GM19240 (cell line): ENCODE measurements around the gene KCNMA1.

Source experiments
- DNase-seq: peaks from one replicate; pipeline ENCODE4 v3.0.0; 2011; ENCODE audit warnings: low spot score; ENCODE audit not compliant: insufficient read length

Gene KCNMA1

DNA sequence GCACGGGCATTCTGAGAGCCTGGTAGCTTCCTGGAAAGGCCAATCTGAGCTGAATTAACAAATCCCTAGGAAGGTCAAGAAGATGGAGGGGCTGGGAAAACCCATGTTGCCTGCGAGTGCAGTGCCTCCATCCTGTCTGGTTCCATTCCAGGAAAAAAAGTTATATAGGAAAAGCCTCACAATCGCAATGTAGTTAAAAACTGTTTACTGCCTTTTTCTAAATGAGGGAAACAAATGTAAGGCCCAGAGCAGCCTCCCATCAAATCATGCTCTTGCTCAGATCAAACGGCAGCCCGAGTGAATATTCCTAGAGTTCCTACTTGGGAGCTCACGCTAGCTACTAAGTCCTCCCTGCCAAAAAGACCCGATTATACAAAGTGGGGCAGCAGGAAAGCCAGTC is 179.9 kb downstream of the KCNMA1 start:
- no peak for DNase-seq

DNA sequence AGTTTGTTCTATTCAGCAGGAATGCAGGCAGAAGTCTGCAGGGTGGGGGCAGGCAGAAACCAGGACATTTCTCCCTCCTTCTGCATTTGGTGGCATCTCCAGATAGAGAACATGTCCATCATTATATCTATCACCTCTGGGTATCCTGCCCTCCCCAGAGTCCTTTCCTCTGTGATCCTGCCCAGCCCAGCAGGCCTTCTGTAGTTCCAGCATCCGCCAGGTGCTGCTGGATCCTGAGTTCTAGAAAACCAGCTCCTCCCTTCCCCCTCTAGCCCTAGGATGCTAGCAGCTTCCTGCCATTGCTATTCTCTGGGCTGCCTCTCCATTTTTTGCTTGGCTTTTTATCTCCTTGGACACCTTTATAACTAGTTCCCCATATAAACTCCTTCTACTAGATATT is 180.3 kb downstream of the KCNMA1 start:
- no peak for DNase-seq

DNA sequence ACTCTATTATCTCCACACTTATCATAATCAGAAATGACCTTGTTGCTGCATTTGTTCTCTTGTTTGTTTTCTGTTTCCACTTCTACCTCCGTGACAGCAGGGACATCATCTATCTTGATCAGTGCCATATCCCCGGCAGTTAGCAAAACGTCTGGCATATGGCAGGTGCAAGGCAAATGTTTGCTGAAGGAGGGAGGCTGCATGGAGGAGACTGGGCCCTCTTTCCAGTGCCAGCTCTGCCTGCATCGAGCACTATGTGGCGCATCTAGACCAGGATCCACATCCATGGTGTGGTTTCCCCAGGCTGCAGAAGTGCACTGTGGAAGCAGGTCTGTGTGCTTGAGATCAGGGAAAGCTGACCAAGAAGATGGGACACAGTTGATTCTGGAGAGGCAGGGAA is 181.2 kb downstream of the KCNMA1 start:
- DNase-seq = no peak

DNA sequence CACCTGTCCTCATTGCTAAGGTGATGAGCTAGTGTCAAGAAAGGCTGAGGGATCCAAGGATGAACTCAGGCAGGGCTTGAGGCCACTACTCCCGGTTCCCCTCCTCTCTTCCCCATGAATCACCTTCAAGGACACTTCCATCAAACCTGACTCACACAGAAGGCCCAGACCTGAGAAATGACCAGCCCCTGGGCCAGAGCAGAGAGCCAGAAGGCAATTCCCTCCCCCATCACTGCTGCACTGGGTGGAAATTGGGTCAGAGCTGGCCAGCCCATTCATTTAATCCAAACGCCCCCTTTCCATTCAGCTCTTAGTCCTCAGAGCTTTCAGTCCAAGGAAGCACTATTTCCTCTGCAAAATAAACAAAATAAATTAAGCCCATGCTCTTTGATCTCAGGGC is 182.0 kb downstream of the KCNMA1 start:
- DNase-seq = no peak

DNA sequence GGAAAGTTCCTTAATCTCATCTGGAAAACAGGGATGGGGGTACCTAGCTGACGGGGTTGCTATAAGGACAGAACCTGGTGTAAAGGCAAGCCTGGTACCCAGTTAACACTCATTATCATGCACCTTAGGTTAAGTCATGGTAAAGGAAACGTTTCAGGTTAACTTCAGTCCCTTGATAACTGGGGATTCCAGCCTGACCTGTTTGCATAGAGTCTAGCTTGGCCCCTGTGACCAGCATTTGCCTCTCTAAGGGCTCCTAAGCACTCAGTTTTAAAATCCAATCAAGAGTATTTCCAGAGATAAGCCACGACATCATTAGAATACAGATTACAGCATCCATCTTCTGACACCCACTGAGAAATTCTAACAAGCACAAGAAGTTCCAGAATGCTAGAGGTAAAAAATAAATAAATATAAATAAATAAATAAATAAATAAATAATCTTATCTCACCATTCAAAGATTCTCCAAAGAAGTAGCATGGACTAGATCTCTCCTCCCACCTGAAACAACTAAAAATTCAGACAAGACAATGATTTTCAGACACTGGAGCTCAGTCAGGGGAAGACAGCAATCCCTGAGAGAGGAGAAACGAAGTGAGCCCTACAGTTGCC is 184.6 kb downstream of the KCNMA1 start:
- no peak for DNase-seq

DNA sequence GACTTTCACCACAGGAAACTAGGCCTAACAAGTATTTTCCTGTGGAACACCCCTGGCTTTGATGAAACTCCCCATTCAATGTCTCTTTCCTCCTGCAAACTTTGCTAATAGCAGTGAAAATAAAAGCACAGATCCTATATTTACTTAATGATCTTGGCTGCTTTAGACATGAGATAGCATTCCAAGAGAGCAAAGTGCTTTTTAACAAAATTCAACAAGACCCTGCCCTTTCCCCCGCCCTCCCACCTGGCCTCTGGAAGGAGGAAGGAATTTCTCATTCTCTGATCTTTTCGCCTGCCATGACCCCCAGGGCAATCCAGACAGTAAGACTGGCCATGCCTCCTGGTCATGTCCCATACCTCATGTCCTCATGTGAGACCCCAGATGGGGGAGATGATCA is 185.7 kb downstream of the KCNMA1 start:
- DNase-seq = no peak

DNA sequence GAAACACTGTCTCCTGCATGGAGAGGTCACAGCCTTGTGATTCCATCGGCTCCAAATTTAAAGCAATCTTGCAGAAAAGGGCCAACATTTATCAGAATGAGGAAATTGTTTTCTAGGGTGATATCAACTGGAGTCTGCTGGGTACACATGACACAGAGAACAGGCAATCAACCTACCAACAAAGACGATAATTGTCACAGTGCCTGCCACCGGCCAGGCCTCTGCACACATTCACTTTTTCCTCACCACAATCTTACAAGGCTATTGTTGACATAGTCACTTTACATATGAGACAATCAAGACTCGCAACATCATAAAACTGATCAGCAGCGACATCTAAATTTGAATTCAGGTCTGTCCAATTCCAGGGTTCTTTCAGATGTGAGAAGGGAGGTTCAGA is 189.4 kb downstream of the KCNMA1 start:
- DNase-seq = no peak

DNA sequence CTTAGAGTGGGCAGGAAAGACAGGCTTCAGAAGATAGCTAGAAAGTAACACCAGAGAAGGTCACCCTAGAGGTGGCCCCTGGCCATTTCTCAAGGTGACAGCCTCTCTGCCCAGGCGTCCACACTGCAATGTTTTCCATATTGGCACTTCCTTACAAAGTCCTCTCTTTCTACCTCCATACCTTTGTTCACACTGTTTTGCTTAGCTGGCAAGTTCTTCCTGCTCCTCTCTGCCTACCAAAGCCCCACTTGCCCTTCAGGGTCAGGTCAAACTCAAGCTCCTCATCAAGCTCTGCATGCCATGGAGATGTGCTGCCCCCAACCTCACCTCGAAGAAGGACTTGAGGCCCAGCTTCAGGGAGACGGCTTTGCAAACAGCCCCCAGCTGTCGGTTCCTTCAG is 190.9 kb downstream of the KCNMA1 start:
- no peak for DNase-seq

DNA sequence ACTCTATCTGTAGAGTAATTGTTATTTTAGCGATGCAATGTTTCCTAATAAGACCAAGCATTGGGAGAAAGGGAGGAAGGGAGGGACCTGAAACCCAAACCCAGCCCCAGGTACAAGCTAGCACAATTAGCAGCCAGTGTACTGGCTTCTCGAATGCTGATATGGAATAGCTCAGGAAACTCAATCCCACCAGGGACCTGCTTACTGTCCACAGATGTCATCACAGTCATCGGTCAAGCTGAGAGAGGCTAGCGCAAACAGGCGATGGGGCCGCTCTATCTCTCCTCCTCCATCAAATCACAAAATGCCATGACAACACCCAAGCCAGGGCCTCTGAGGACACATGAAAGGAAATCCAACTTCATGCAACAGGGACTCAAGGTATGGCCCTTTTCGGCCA is 192.1 kb downstream of the KCNMA1 start:
- no peak for DNase-seq

DNA sequence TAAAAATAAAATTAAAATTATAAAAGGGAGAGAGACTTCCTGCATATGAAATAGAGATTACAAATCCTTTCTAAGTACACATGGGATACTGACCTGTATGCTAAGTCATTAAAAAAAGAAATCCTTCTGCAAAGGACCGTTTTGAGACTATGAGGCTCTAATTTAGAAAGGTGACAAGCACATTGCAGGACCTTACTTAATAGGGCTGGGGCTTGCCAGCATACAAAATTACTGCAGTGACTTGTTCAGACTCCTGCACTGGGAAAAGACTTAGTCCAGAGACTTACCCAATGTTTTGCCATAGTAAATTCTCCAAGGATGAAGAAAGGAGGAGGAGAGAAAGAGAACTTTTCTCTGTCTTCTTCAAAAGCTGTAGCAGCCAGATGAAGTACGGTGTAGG is 193.6 kb downstream of the KCNMA1 start:
- DNase-seq = no peak

DNA sequence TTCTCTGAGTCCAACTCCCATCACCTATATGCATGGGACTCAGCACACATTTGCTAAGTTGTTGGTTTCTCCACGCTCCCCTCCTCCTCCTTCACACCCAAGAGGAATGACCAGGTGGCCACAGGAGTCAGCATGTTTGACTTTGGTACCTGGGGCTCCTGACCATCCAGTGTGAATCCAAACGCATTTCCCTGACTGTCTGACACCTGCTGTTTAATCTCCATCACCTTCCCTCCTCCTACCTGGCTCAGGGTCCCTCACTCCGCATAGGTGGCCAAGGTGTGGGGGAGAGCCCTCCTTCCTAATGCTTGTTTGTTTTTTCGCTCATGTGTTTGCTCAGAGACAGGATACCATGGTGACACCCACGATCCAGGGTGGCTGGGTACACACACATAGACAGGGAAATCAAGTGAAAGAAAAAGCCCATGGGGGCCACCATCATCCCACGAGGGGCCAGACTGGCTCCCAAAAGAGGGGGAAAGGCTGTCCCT is 194.9 kb downstream of the KCNMA1 start:
- no peak for DNase-seq

DNA sequence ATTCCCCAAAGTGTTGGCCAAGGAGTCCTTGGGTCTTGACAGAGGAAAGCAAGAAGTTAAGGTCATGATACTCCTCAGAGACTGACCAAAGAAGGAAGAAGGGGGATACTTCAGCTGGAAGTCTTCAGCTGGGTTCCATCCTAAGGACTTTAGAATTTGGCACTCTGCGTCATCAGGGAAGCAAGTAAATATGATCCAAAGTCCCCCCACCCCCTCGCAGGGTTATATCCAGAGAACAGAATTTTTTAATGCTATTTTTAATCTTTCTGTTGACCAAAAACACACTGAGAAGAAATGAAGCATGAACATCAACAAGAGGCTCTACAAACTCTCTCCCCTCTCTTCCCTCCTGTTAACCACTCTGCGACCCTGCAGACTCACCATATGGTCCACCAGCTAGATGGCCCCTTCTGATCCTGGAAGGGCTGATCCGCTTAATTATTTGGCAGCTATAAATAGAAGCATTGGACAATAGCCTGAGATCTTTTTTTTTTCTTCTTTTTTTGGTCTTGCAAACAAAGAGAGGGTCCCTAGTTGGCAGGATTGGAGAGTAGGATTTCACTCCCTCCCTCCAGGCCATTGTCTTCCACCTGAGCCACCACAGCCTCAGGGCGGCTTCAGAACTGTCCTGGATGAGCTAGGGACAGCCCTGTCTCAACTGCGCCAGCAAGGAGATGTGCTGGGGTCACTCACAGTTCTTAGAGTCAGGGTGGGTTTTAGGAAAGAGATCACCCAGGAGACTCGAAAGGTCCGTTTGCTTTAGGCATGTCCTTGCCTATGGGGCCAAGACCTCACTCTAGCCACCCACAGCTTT is 196.0 kb downstream of the KCNMA1 start:
- no peak for DNase-seq

DNA sequence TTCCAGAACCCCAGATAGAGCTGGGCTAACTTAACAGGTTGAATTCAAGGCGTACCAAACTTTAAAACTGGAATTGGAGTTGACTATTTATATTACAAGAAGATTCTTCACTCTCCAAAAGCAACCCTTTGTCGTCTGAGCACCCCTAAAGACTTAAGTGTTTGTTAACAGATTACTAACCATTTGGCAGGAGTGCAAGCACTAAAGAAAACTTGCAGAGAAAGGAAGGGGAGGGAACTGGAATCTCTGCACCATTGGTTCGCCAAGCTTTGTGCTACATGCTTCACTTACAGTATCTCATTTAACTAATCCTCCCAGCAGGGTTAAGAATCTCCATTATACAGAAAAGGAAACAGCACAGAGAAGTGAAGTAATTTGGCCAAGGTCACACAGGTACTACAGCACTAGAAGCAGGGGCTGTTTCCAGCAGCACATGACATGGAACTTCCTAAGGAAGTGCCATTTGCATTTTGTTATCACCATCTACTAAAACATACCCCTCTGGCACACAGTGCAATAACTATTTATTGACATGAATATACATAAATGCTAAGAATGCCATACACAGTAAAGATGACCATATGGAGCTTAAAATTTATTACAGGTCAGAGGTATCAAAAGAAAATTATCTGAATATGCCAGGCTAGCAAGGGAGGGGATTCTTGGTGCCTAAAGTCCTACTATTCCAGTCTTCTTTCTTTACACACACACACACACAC is 201.2 kb downstream of the KCNMA1 start:
- no peak for DNase-seq

DNA sequence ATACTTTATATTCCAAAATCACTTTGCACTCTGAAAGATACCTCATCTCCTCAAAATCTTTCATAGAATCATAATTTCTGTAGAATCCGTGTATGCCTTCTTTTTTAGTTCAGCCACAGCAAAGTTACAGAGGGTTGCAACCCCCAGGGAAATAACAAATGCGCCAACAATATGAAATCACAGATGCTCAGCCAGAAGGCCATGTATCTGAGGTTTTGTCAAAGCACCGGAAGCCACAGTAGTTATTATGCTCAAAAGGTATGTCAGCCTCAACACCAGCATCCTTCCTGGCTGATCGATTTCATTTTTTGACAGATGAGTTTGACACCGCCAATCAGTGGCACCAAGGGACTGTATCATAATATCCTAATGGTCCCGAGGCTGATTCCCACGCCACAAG is 204.1 kb downstream of the KCNMA1 start:
- DNase-seq = no peak

DNA sequence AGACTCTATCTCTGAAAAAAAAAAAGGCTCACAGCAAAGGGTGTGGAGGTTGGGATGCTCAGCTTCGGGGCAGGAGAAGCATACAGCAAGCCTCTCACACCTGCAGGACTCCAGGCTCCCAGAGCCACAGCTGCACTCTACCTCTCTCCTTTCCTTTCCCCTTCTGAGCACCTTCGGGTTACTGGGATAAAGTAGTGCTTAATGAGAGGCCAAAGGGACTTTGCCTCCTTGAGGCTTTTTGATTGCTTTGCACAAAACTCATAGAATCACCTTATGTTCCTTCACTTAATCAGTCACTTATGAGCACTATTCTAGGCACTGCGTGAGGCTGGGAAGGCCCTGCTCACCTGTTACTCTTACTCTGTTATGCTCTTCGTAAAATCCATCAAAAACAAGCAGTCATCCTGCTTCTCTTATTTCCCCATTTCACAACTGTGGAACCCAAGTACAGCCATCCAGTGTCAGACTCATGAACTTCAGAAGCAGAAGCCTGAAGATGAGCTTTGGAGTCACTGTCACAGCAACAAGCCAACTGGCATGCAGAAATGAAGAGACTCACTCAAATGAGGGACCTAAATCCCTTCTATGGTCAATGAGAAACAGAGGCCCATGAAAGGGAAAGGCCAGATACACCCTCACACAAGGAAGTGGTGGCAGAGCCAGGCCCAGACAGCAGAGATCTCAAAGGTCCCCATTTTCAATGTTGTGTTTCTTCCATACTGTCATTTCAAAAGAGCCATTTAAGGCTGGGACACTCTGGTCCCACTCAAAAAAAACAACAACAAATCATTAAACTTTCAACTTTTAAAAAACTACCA is 205.4 kb downstream of the KCNMA1 start:
- DNase-seq = no peak

DNA sequence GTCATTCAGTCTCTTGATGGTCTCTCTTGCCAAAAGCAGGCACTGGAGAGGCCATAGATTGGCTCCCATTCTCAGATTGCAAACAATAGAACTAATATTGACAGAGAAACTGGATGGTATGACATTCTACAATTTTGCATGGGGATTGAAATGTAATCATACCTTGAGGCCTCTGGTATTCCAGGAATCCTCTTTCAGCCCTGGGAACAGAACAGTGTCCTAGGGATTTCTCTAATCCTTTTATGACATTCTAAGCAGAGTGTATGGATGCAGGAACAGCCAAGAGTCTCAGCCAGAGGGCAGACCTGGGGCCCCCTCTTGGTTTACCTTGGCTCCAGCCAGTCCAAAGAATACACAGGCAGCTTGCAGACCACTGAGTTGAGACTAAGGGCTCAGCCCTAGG is 206.4 kb downstream of the KCNMA1 start:
- DNase-seq = no peak

DNA sequence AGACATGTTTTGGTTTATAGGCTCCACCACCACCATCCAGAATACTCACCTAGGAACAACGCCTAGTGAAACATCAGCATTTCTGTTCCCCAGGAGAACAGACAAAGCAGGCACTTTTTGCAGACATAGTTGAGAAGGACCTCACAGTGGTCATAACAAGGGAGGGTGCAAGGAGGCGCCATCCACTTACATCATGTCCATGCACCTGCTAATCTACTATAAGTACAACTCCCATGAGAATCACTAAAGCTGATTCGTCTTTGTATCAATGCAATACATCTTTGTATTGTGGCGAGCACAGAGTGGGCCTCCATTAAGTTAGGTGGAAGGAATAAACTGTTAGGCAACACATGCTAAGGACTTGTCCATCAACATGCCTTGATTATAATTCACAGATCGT is 207.1 kb downstream of the KCNMA1 start:
- no peak for DNase-seq

DNA sequence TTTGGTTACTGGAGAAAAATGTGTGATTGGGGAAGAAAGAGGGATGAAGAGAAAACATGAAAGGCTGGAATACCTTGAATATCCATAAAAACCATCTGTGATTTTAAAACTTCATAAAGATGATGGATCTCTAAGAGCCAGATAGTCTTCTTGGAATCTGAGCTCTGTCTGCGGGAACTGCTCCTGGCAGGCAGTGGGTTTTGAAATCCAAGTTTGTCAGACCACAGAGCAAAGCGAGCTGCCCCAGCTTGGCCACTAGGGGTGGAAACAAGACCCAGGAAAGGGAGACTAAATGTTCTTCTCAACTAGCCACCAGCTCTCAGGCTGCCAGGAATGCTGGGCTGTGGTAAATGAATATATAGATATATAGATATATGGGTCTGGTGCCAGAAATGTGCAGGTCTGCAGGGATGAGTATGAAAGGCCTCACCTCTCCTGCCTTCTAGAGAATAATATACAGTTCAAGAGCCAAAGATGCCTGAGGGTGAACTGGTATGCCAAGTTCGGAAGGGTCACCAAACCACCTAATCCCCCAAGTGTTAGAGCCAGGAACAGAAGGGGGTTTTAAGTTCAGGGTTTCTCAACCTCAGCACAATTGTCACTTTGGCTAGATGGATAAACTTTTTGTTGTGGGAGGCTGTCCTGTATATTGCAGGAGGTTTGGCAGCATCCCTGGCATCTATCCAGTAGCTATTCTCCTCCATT is 208.8 kb downstream of the KCNMA1 start:
- no peak for DNase-seq

DNA sequence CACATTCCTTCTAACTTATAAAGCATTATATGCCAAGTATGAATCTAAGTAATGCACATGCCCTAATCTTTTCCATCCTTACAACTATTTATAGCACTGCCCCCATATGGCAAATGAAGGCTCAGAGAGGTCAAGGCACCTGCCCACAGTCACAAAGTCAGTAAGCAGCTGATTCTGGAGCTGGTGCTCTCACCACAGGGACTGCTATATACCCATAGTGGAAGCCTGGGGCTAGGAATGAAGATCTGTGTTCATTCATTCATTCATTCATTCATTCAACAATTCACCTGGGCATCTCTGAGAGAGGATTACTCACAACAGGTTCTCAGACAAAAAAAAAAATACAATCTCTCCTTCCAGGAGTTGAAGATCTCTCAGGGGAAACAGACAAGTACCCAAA is 213.4 kb downstream of the KCNMA1 start:
- DNase-seq = no peak

DNA sequence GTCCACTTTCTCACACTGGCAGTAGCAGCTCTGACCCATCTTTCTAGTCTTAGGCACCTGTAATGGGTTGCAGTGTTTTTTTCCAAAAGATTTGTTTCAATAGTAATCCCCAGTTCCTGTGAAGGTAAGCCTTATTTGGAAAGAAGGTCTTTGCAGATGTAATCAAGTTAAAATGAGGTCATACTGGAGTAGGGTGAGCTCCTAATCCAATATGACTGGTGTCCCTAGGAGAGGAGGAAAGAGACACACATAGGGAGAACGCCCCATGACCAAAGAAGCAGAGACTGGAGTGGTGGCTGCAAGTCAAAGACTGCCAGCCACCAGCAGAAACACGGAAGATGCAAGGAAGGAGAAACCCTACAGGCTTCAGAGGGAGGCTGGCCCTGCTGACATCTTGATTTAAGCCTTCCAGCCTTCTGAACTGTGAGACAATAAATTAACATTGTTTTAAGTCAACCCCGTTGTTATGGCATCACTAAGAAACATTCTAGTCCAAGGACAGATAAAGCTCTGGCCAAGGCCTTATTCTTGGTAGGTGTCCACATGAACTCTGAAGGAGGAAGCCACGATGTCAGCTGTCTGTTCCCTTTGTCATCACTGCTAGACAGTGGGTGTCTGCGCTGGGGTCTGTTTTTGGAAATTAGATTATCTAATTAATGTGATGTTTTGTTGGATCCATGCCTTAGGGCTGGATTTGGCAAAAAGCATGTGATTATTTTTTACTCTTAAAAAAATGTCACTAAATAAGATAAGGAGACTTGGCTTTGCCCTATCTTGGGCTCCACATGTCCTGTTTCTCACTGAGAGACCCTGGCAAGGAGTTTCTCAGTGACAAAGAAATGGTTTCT is 214.9 kb downstream of the KCNMA1 start:
- DNase-seq = no peak
